ENCODE results near the gene LPCAT2. TPM values are rescaled to one million over a fixed set of nuclear protein-coding genes. Genes with fewer than 3 reads are reported as not detected.

Gene LPCAT2
- polyA plus RNA-seq, 3 donors: 28.5 to 49.7 (median 47.1) TPM

GRCh38 chr16:55571191-55571897 is 62.5 kb downstream of the LPCAT2 start:
- H3K4me3 ChIP-seq (replicated peaks in 1 of 3; ENCODE audit: low read depth in 2 of 3, low read length in 3 of 3): no peak overlapping the region
- peaks cover 3% of the 10 kb centered on the region for H4K20me1 ChIP-seq (ENCODE audit: insufficient read depth, low read length)
- no peak overlapping the region for H3K27ac ChIP-seq (ENCODE audit: low read depth in 1 of 2, low read length in 2 of 2)
- no peaks in the 10 kb centered on the region for H3K9me3 ChIP-seq (replicated peaks in 1 of 2; ENCODE audit: control insufficient read depth in 1 of 2, insufficient read depth in 1 of 2, low read length in 2 of 2)
- Mint-ChIP-seq H3K9me3 (no peaks in the 10 kb centered on the region), H3K27ac (peak overlapping the region in 1 of 7 donors; percentile 74), H3K4me3 (no peak overlapping the region), H3K27me3 (ENCODE audit: low read depth in 3 of 3) (no peaks in the 10 kb centered on the region), H3K36me3 (peaks cover 17 to 25% of the 10 kb centered on the region in 2 donors), H3K4me1 (peaks cover 58% of the 10 kb centered on the region)
- H3K79me2 ChIP-seq (ENCODE audit: insufficient read depth, low read length): peaks cover 5% of the 10 kb centered on the region
- H3K27me3 ChIP-seq (ENCODE audit: control insufficient read depth in 2 of 2, insufficient read depth in 2 of 2, low read length in 2 of 2): no peaks in the 10 kb centered on the region
- no peak overlapping the region for H3K4me2 ChIP-seq (replicated peaks; ENCODE audit: extremely low read depth, low read length, poor library complexity, severe bottlenecking)
- H3K9ac ChIP-seq (ENCODE audit: insufficient read depth, low read length, poor library complexity, severe bottlenecking): no peak overlapping the region
- TF ChIP-seq, protein P1, sequence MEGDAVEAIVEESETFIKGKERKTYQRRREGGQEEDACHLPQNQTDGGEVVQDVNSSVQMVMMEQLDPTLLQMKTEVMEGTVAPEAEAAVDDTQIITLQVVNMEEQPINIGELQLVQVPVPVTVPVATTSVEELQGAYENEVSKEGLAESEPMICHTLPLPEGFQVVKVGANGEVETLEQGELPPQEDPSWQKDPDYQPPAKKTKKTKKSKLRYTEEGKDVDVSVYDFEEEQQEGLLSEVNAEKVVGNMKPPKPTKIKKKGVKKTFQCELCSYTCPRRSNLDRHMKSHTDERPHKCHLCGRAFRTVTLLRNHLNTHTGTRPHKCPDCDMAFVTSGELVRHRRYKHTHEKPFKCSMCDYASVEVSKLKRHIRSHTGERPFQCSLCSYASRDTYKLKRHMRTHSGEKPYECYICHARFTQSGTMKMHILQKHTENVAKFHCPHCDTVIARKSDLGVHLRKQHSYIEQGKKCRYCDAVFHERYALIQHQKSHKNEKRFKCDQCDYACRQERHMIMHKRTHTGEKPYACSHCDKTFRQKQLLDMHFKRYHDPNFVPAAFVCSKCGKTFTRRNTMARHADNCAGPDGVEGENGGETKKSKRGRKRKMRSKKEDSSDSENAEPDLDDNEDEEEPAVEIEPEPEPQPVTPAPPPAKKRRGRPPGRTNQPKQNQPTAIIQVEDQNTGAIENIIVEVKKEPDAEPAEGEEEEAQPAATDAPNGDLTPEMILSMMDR (IDR thresholded peaks at IDR 0.05): no peak
- DNase-seq: no peak
- peaks cover 46 to 56% of the 10 kb centered on the region in 2 donors for H3K4me1 ChIP-seq (ENCODE audit: control insufficient read depth in 1 of 2, insufficient read depth in 2 of 2, low read length in 2 of 2)
- H3K36me3 ChIP-seq (replicated peaks in 1 of 2; ENCODE audit: control insufficient read depth in 1 of 2, insufficient read depth in 2 of 2, low read length in 2 of 2): peaks cover 2 to 18% of the 10 kb centered on the region in 2 donors
- intact Hi-C loops (cut with micrococcal nuclease): no loop called here
- H2AFZ ChIP-seq (ENCODE audit: insufficient read depth, low read depth, low read length, poor library complexity, severe bottlenecking): no peak overlapping the region
- 60% methylated on average over 1 of the region's 1 CpG for WGBS (ENCODE audit: insufficient coverage)

- H3K4me3 Mint-ChIP-seq: no peak overlapping the region
- Histone ChIP-seq H3K36me3 (replicated peaks in 1 of 2; ENCODE audit: control insufficient read depth in 1 of 2, insufficient read depth in 2 of 2, low read length in 2 of 2) (peaks cover 5 to 29% of the 10 kb centered on the region in 2 donors), H3K4me2 (replicated peaks; ENCODE audit: extremely low read depth, low read length, poor library complexity, severe bottlenecking) (no peak overlapping the region), H3K79me2 (ENCODE audit: insufficient read depth, low read length) (peaks cover 5% of the 10 kb centered on the region), H2AFZ (ENCODE audit: insufficient read depth, low read depth, low read length, poor library complexity, severe bottlenecking) (no peak overlapping the region), H3K27ac (ENCODE audit: low read depth in 1 of 2, low read length in 2 of 2) (no peak overlapping the region), H4K20me1 (ENCODE audit: insufficient read depth, low read length) (no peaks in the 10 kb centered on the region), H3K4me3 (replicated peaks in 1 of 3; ENCODE audit: low read depth in 2 of 3, low read length in 3 of 3) (no peak overlapping the region), H3K9me3 (replicated peaks in 1 of 2; ENCODE audit: control insufficient read depth in 1 of 2, insufficient read depth in 1 of 2, low read length in 2 of 2) (no peaks in the 10 kb centered on the region), H3K4me1 (ENCODE audit: control insufficient read depth in 1 of 2, insufficient read depth in 2 of 2, low read length in 2 of 2) (peaks cover 42 to 56% of the 10 kb centered on the region in 2 donors), H3K9ac (ENCODE audit: insufficient read depth, low read length, poor library complexity, severe bottlenecking) (no peak overlapping the region), H3K27me3 (ENCODE audit: control insufficient read depth in 2 of 2, insufficient read depth in 2 of 2, low read length in 2 of 2) (no peaks in the 10 kb centered on the region)
- intact Hi-C loops (cut with micrococcal nuclease): no loop called here
- WGBS (ENCODE audit: insufficient coverage): no CpG with 5 or more reads among the region's 4 CpGs
- peaks cover 11 to 18% of the 10 kb centered on the region in 2 donors for H3K36me3 Mint-ChIP-seq
- no peak for DNase-seq
- no peaks in the 10 kb centered on the region for H3K9me3 Mint-ChIP-seq
- TF ChIP-seq, protein P1 (IDR thresholded peaks at IDR 0.05): no peak
- peak overlapping the region in 3 of 7 donors; percentile 13 to 44 (median 35) for H3K27ac Mint-ChIP-seq
- H3K27me3 Mint-ChIP-seq (ENCODE audit: low read depth in 3 of 3): no peaks in the 10 kb centered on the region
- H3K4me1 Mint-ChIP-seq: peaks cover 47% of the 10 kb centered on the region
Measured at GRCh38 chr16:55572439-55572838, 63.6 kb downstream of the LPCAT2 start.
